IMR-90 (cell line): ENCODE measurements around the gene DLG4. TPM values are rescaled to one million over a fixed set of nuclear protein-coding genes. Genes with fewer than 3 reads are reported as not detected.

Experiments used
- ATAC-seq: fragments of 200-7000 bp; cut with Tn5 transposase; 2 replicates; pipeline ENCODE4 v1.9.1; 2020; ENCODE audit warnings: low read depth, mild to moderate bottlenecking, moderate library complexity
- BruUV-seq: library from RNA; stranded (reverse); fragments of 400-500 nt; replicated peaks from 2 replicates; lab custom pipeline; 2021; lab: Mats Ljungman, UMichigan
- CTCF ChIA-PET: fragments of 300-600 bp; formaldehyde crosslinking; extraction: SDS; loops from one replicate; lab custom pipeline; 2021; ENCODE audit warnings: antibody characterized with exemption; lab: Yijun Ruan, JAX
- POLR2A ChIA-PET: fragments of 300-600 bp; sonication (Branson Sonifier 250); formaldehyde crosslinking; loops from one replicate; lab custom pipeline; 2022; ENCODE audit warnings: antibody characterized with exemption; ENCODE audit not compliant: unreplicated experiment; lab: Charles Lee
- DNase-seq: peaks from one replicate; pipeline ENCODE4 v3.0.0; 2013
- H2AFZ ChIP-seq: replicated peaks from 2 replicates; pipeline ENCODE3; 2013; ENCODE audit warnings: low read length, mild to moderate bottlenecking; ENCODE audit not compliant: poor library complexity
- H2AK5ac ChIP-seq: 2 replicates; pipeline ENCODE4 v1.6.1; 2013; ENCODE audit warnings: low read depth, low read length, inconsistent platforms
- H2AK9ac ChIP-seq: replicated peaks from 2 replicates; pipeline ENCODE3; 2013; ENCODE audit warnings: mild to moderate bottlenecking, low read depth, low read length, moderate library complexity; ENCODE audit not compliant: poor library complexity
- H2BK120ac ChIP-seq: 2 replicates; pipeline ENCODE4 v1.6.1; 2013; ENCODE audit warnings: low read depth, low read length, inconsistent platforms
- H2BK15ac ChIP-seq: 3 replicates; pipeline ENCODE4 v1.6.1; 2013; ENCODE audit warnings: low read depth, low read length, inconsistent platforms
- H2BK20ac ChIP-seq: 2 replicates; pipeline ENCODE4 v1.6.1; 2013; ENCODE audit warnings: low read depth, mild to moderate bottlenecking, inconsistent platforms, low read length, moderate library complexity
- H2BK5ac ChIP-seq: 2 replicates; pipeline ENCODE4 v1.6.1; 2013; ENCODE audit warnings: mild to moderate bottlenecking, low read depth, low read length, inconsistent platforms; ENCODE audit not compliant: poor library complexity, severe bottlenecking
- H3K14ac ChIP-seq: replicated peaks from 2 replicates; pipeline ENCODE4 v1.6.1; 2013; ENCODE audit warnings: low read depth, low read length, inconsistent platforms
- H3K18ac ChIP-seq: 2 replicates; pipeline ENCODE4 v1.6.1; 2013; ENCODE audit warnings: low read depth, low read length, control low read depth
- H3K23ac ChIP-seq: 2 replicates; pipeline ENCODE4 v1.6.1; 2013; ENCODE audit warnings: low read depth, low read length, inconsistent platforms
- H3K27ac ChIP-seq: 2 replicates; pipeline ENCODE4 v1.5.1; 2013; ENCODE audit warnings: mild to moderate bottlenecking, control low read depth, low read length; ENCODE audit not compliant: insufficient read depth
- H3K27me3 ChIP-seq: 2 replicates; pipeline ENCODE4 v1.6.1; 2013; ENCODE audit warnings: low read length; ENCODE audit not compliant: control insufficient read depth, insufficient read depth
- H3K36me3 ChIP-seq: 2 replicates; pipeline ENCODE4 v1.6.1; 2013; ENCODE audit warnings: low read length, mixed read lengths; ENCODE audit not compliant: control insufficient read depth, insufficient read depth
- H3K4ac ChIP-seq: 2 replicates; pipeline ENCODE4 v1.6.1; 2013; ENCODE audit warnings: low read depth, low read length, inconsistent platforms
- H3K4me1 ChIP-seq: 2 replicates; pipeline ENCODE4 v1.6.1; 2013; ENCODE audit warnings: low read length, mixed read lengths; ENCODE audit not compliant: control insufficient read depth, insufficient read depth
- H3K4me2 ChIP-seq: 2 replicates; pipeline ENCODE4 v1.6.1; 2013; ENCODE audit warnings: low read depth, mild to moderate bottlenecking, control low read depth, low read length, moderate library complexity
- H3K4me3 ChIP-seq: 2 replicates; pipeline ENCODE4 v1.5.1; 2013; ENCODE audit warnings: low read depth, mild to moderate bottlenecking, control low read depth, low read length, moderate library complexity; ENCODE audit not compliant: insufficient read depth
- H3K56ac ChIP-seq: 2 replicates; pipeline ENCODE4 v1.6.1; 2013; ENCODE audit warnings: low read length, inconsistent platforms; ENCODE audit not compliant: insufficient read depth; ENCODE audit errors: extremely low read depth
- H3K79me1 ChIP-seq, 2 experiments: 2 replicates each; pipeline ENCODE4 v1.6.1; 2013; ENCODE audit warnings: low read length in 2 of 2, inconsistent platforms in 1 of 2, low read depth in 1 of 2
- H3K9ac ChIP-seq: 2 replicates; pipeline ENCODE4 v1.6.1; 2013; ENCODE audit warnings: low read depth, low read length, control low read depth
- H3K9me1 ChIP-seq: 2 replicates; pipeline ENCODE4 v1.6.1; 2013; ENCODE audit warnings: low read length, inconsistent platforms; ENCODE audit not compliant: insufficient read depth
- H3K9me3 ChIP-seq: 2 replicates; pipeline ENCODE4 v1.6.1; 2013; ENCODE audit warnings: low read length; ENCODE audit not compliant: control insufficient read depth, insufficient read depth
- H4K20me1 ChIP-seq: 2 replicates; pipeline ENCODE4 v1.6.1; 2013; ENCODE audit warnings: low read length, inconsistent platforms; ENCODE audit not compliant: insufficient read depth
- H4K5ac ChIP-seq: 2 replicates; pipeline ENCODE4 v1.6.1; 2013; ENCODE audit warnings: mild to moderate bottlenecking, low read depth, low read length, control low read depth
- H4K8ac ChIP-seq, 2 experiments: 2 replicates each; pipeline ENCODE4 v1.6.1; 2013; ENCODE audit warnings: low read depth in 2 of 2, low read length in 2 of 2, control low read depth in 1 of 2, inconsistent platforms in 1 of 2
- H4K91ac ChIP-seq: 2 replicates; pipeline ENCODE4 v1.6.1; 2013; ENCODE audit warnings: low read depth, low read length, inconsistent platforms; ENCODE audit not compliant: insufficient read depth
- CEBPB ChIP-seq: IDR thresholded peaks from 2 replicates; pipeline ENCODE4 v1.6.1; 2012; ENCODE audit warnings: low read depth, low read length, improper control_type of control experiment
- CHD1 ChIP-seq: IDR thresholded peaks from 2 replicates; pipeline ENCODE4 v1.6.1; 2012; ENCODE audit warnings: low read depth, low read length, improper control_type of control experiment
- FOS ChIP-seq: fragments of 150-350 bp; IDR thresholded peaks from 2 replicates; pipeline ENCODE4 v1.6.1; 2016; ENCODE audit warnings: low read depth, low read length
- MAZ ChIP-seq: IDR thresholded peaks from 2 replicates; pipeline ENCODE4 v1.6.1; 2012; ENCODE audit warnings: low read depth, mild to moderate bottlenecking, low read length, improper control_type of control experiment, moderate library complexity, borderline replicate concordance
- MXI1 ChIP-seq: IDR thresholded peaks from 2 replicates; pipeline ENCODE4 v1.6.1; 2012; ENCODE audit warnings: low read depth, mild to moderate bottlenecking, low read length, moderate library complexity, borderline replicate concordance
- NFE2L2 ChIP-seq: fragments of 150-350 bp; IDR thresholded peaks from 2 replicates; pipeline ENCODE4 v1.6.1; 2016; ENCODE audit warnings: low read depth, mild to moderate bottlenecking, low read length
- RAD21 ChIP-seq: IDR thresholded peaks from 2 replicates; pipeline ENCODE4 v1.6.1; 2012; ENCODE audit warnings: low read length, improper control_type of control experiment
- RCOR1 ChIP-seq: IDR thresholded peaks from 2 replicates; pipeline ENCODE4 v1.6.1; 2012; ENCODE audit warnings: mild to moderate bottlenecking, low read length, improper control_type of control experiment; ENCODE audit not compliant: insufficient replicate concordance
- SMC3 ChIP-seq: fragments of 150-350 bp; IDR thresholded peaks from 2 replicates; pipeline ENCODE4 v1.6.1; 2016; ENCODE audit warnings: low read depth, mild to moderate bottlenecking, antibody characterized with exemption, low read length, moderate library complexity
- WGBS, 2 experiments: methylation state at CpG; one replicate each; pipeline versions ENCODE4 v1.1.5 to v1.1.7; 2013; ENCODE audit warnings: missing lambda C conversion rate in 2 of 2; ENCODE audit not compliant: insufficient read length in 1 of 2; ENCODE audit errors: extremely low coverage in 2 of 2; 5-methylcytosine and 5-hydroxymethylcytosine counted together
- dilution Hi-C: fragments of 300-500 bp; cut with HindIII; formaldehyde crosslinking; loops from one replicate; pipeline ENCODE4 v1.14.3; 2018; ENCODE audit warnings: low sequenced_read_pairs; ENCODE audit not compliant: unreplicated experiment
- in situ Hi-C: fragments of 300-500 bp; cut with MboI; formaldehyde crosslinking; loops from 3 replicates; pipeline ENCODE4 v1.14.3; 2019; ENCODE audit warnings: low sequenced_read_pairs, inconsistent platforms, mixed read lengths
- intact Hi-C: fragments of 100-400 bp; cut with micrococcal nuclease; formaldehyde crosslinking; loops from 2 replicates; pipeline ENCODE4 v1.10.0; 2022
- polyA plus RNA-seq, 3 experiments: library from polyadenylated mRNA; depleted of rRNA; stranded (reverse); fragments of >200 nt; gene quantifications; 2 replicates each; pipeline ENCODE4 v1.2.3, GENCODE V29; 2012; ENCODE audit warnings: low replicate concordance in 1 of 3
- total RNA-seq: library from RNA; depleted of rRNA; stranded (reverse); fragments of >200 nt; gene quantifications from 2 replicates; pipeline ENCODE4 v1.2.3, GENCODE V29; 2012
- TF ChIP-seq, protein P1 (sequence below): conservative IDR thresholded peaks from 2 replicates; pipeline ENCODE4 v1.5.1; 2012; ENCODE audit warnings: mild to moderate bottlenecking, low read depth, low read length, improper control_type of control experiment
- TF ChIP-seq, protein P2 (sequence below): fragments of 150-350 bp; IDR thresholded peaks from 2 replicates; pipeline ENCODE4 v1.6.1; 2017; ENCODE audit warnings: mild to moderate bottlenecking, antibody characterized with exemption, low read length, low read depth
- TF ChIP-seq, protein P3 (sequence below): fragments of 150-350 bp; IDR thresholded peaks from 2 replicates; pipeline ENCODE4 v1.6.1; 2016; ENCODE audit warnings: low read depth, mild to moderate bottlenecking, low read length, moderate library complexity, borderline replicate concordance

The DLG4 gene
- total and polyA plus RNA-seq, 2 of the 4 experiments (the other 2 are of a cell fraction) = 8.2 to 30.5 TPM

DNA sequence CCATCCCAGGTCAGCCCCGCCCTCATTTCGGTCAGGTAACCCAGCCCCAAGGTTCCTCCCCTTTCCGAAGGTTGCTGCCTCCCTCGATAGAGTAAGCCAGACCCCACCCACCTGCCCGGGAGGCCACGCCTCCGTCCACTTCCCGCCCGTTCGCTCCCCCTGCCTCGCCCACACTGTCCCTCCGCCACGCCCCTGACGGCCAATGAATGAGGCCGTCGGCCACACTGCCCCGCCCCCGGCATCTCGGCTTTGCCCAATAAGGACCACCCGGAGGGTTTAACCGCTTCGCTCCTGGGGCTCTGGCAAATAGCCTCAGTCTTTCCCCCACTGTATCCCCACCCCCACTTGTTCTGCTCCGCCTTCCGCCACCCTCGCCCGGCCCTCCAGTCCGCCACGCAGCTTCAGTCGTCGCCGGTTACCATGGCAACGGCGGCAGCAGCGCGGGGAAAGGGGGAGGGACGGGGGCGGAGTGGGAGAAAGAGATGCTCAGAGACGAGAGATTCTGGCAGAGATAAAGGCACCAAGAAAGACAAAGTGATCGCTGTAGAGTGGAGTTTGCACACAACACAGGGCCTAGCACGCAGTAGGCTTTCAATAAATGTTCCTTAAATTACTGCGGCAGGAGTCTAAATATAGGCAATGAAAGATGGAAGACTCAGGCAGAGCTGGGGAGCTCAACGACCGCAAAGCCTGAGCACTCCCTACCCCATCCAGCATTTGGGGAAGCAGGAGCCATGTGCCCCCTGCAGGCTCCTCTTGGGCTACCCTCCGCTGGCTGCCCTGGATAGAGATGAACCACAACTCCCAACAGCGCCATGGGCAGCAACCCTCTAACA is 5.1 kb downstream of the DLG4 start:
- Histone ChIP-seq H4K8ac (no peak overlapping the region; a peak in 1 of 4 replicates), H2BK120ac (no peak overlapping the region; the same call in 1 of the 2 replicates), H4K91ac (no peak overlapping the region), H4K20me1 (peaks cover 62% of the 10 kb centered on the region), H3K4me1 (peaks cover 20% of the 10 kb centered on the region), H2BK15ac (no peak overlapping the region), H3K4ac (peak overlapping the region; percentile 40), H3K79me1 (peaks cover 4 to 79% of the 10 kb centered on the region in 2 experiments; a peak in 3 of 4 replicates), H3K27me3 (no peaks in the 10 kb centered on the region), H3K36me3 (no peaks in the 10 kb centered on the region), H3K9me3 (no peaks in the 10 kb centered on the region), H2AFZ (peak overlapping the region; percentile 73), H2AK5ac (peak overlapping the region; percentile 69; the same call in 1 of the 2 replicates), H3K9me1 (peaks cover 20% of the 10 kb centered on the region), H4K5ac (no peak overlapping the region), H2AK9ac (peak overlapping the region; percentile 92), H3K56ac (no peak overlapping the region), H3K4me2 (peak overlapping the region; percentile 88), H2BK20ac (no peak overlapping the region), H3K18ac (no peak overlapping the region), H2BK5ac (no peak overlapping the region), H3K27ac (peak overlapping the region; percentile 6; the same call in 1 of the 2 replicates), H3K14ac (no peak overlapping the region), H3K9ac (peak overlapping the region; percentile 1; the same call in 1 of the 2 replicates), H3K23ac (peak overlapping the region; percentile 8; the same call in 1 of the 2 replicates), H3K4me3 (peak overlapping the region; percentile 40)
- CTCF ChIA-PET = interaction anchor here (0.8 to 1.1 kb wide), 2 partner anchors 169 to 304 kb away, joined by 3 to 6 read pairs; no protein-coding TSS in a partner anchor
- BruUV-seq = no TSS peak
- ATAC-seq = peak; percentile 82
- POLR2A ChIA-PET = interaction anchor here (1.1 kb wide), 1 partner anchor 10 kb away, joined by 3 read pairs; no protein-coding TSS in a partner anchor
- 0% methylated on average over 10 of the region's 45 CpGs; no CpG with 5 or more reads in 1 of the 2 experiments for WGBS, 2 experiments
- dilution Hi-C loops = no loop called here
- intact Hi-C loops = no loop called here
- peak; percentile 95 for DNase-seq
- in situ Hi-C loops = no loop called here
- TF ChIP-seq, protein P1, sequence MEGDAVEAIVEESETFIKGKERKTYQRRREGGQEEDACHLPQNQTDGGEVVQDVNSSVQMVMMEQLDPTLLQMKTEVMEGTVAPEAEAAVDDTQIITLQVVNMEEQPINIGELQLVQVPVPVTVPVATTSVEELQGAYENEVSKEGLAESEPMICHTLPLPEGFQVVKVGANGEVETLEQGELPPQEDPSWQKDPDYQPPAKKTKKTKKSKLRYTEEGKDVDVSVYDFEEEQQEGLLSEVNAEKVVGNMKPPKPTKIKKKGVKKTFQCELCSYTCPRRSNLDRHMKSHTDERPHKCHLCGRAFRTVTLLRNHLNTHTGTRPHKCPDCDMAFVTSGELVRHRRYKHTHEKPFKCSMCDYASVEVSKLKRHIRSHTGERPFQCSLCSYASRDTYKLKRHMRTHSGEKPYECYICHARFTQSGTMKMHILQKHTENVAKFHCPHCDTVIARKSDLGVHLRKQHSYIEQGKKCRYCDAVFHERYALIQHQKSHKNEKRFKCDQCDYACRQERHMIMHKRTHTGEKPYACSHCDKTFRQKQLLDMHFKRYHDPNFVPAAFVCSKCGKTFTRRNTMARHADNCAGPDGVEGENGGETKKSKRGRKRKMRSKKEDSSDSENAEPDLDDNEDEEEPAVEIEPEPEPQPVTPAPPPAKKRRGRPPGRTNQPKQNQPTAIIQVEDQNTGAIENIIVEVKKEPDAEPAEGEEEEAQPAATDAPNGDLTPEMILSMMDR = peak; percentile 62
- TF ChIP-seq FOS (no peak), NFE2L2 (no peak), MAZ (peak; percentile 55; the same call in 1 of the 2 replicates), MXI1 (no peak; the same call in 1 of the 2 replicates), CHD1 (0 out of 2 replicates have a peak, but pooled peaks have one; percentile 71), CEBPB (0 out of 2 replicates have a peak, but pooled peaks have one; percentile 9), RCOR1 (no peak), SMC3 (peak; percentile 26; the same call in 1 of the 2 replicates), RAD21 (peak; percentile 52)
- TF ChIP-seq, protein P2, sequence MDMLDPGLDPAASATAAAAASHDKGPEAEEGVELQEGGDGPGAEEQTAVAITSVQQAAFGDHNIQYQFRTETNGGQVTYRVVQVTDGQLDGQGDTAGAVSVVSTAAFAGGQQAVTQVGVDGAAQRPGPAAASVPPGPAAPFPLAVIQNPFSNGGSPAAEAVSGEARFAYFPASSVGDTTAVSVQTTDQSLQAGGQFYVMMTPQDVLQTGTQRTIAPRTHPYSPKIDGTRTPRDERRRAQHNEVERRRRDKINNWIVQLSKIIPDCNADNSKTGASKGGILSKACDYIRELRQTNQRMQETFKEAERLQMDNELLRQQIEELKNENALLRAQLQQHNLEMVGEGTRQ = peak; percentile 30; the same call in 1 of the 2 replicates
- TF ChIP-seq, protein P3, sequence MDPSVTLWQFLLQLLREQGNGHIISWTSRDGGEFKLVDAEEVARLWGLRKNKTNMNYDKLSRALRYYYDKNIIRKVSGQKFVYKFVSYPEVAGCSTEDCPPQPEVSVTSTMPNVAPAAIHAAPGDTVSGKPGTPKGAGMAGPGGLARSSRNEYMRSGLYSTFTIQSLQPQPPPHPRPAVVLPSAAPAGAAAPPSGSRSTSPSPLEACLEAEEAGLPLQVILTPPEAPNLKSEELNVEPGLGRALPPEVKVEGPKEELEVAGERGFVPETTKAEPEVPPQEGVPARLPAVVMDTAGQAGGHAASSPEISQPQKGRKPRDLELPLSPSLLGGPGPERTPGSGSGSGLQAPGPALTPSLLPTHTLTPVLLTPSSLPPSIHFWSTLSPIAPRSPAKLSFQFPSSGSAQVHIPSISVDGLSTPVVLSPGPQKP = no peak
